IMR-90 (cell line): ENCODE data around the gene RNGTT. TPM values are rescaled to one million over a fixed set of nuclear protein-coding genes. Genes with fewer than 3 reads are reported as not detected.

Experiments
- ATAC-seq: fragments of 200-7000 bp; cut with Tn5 transposase; 2 replicates; pipeline ENCODE4 v1.9.1; 2020; ENCODE audit warnings: low read depth, mild to moderate bottlenecking, moderate library complexity
- BruUV-seq: library from RNA; stranded (reverse); fragments of 400-500 nt; replicated peaks from 2 replicates; lab custom pipeline; 2021; lab: Mats Ljungman, UMichigan
- CTCF ChIA-PET: fragments of 300-600 bp; formaldehyde crosslinking; extraction: SDS; loops from one replicate; lab custom pipeline; 2021; ENCODE audit warnings: antibody characterized with exemption; lab: Yijun Ruan, JAX
- POLR2A ChIA-PET: fragments of 300-600 bp; sonication (Branson Sonifier 250); formaldehyde crosslinking; loops from one replicate; lab custom pipeline; 2022; ENCODE audit warnings: antibody characterized with exemption; ENCODE audit not compliant: unreplicated experiment; lab: Charles Lee
- DNase-seq: peaks from one replicate; pipeline ENCODE4 v3.0.0; 2013
- H2AFZ ChIP-seq: replicated peaks from 2 replicates; pipeline ENCODE3; 2013; ENCODE audit warnings: low read length, mild to moderate bottlenecking; ENCODE audit not compliant: poor library complexity
- H2AK5ac ChIP-seq: 2 replicates; pipeline ENCODE4 v1.6.1; 2013; ENCODE audit warnings: low read depth, low read length, inconsistent platforms
- H2AK9ac ChIP-seq: replicated peaks from 2 replicates; pipeline ENCODE3; 2013; ENCODE audit warnings: mild to moderate bottlenecking, low read depth, low read length, moderate library complexity; ENCODE audit not compliant: poor library complexity
- H2BK120ac ChIP-seq: 2 replicates; pipeline ENCODE4 v1.6.1; 2013; ENCODE audit warnings: low read depth, low read length, inconsistent platforms
- H2BK15ac ChIP-seq: 3 replicates; pipeline ENCODE4 v1.6.1; 2013; ENCODE audit warnings: low read depth, low read length, inconsistent platforms
- H2BK20ac ChIP-seq: 2 replicates; pipeline ENCODE4 v1.6.1; 2013; ENCODE audit warnings: low read depth, mild to moderate bottlenecking, inconsistent platforms, low read length, moderate library complexity
- H2BK5ac ChIP-seq: 2 replicates; pipeline ENCODE4 v1.6.1; 2013; ENCODE audit warnings: mild to moderate bottlenecking, low read depth, low read length, inconsistent platforms; ENCODE audit not compliant: poor library complexity, severe bottlenecking
- H3K14ac ChIP-seq: replicated peaks from 2 replicates; pipeline ENCODE4 v1.6.1; 2013; ENCODE audit warnings: low read depth, low read length, inconsistent platforms
- H3K18ac ChIP-seq: 2 replicates; pipeline ENCODE4 v1.6.1; 2013; ENCODE audit warnings: low read depth, low read length, control low read depth
- H3K23ac ChIP-seq: 2 replicates; pipeline ENCODE4 v1.6.1; 2013; ENCODE audit warnings: low read depth, low read length, inconsistent platforms
- H3K27ac ChIP-seq: 2 replicates; pipeline ENCODE4 v1.5.1; 2013; ENCODE audit warnings: mild to moderate bottlenecking, control low read depth, low read length; ENCODE audit not compliant: insufficient read depth
- H3K27me3 ChIP-seq: 2 replicates; pipeline ENCODE4 v1.6.1; 2013; ENCODE audit warnings: low read length; ENCODE audit not compliant: control insufficient read depth, insufficient read depth
- H3K36me3 ChIP-seq: 2 replicates; pipeline ENCODE4 v1.6.1; 2013; ENCODE audit warnings: low read length, mixed read lengths; ENCODE audit not compliant: control insufficient read depth, insufficient read depth
- H3K4ac ChIP-seq: 2 replicates; pipeline ENCODE4 v1.6.1; 2013; ENCODE audit warnings: low read depth, low read length, inconsistent platforms
- H3K4me1 ChIP-seq: 2 replicates; pipeline ENCODE4 v1.6.1; 2013; ENCODE audit warnings: low read length, mixed read lengths; ENCODE audit not compliant: control insufficient read depth, insufficient read depth
- H3K4me2 ChIP-seq: 2 replicates; pipeline ENCODE4 v1.6.1; 2013; ENCODE audit warnings: low read depth, mild to moderate bottlenecking, control low read depth, low read length, moderate library complexity
- H3K4me3 ChIP-seq: 2 replicates; pipeline ENCODE4 v1.5.1; 2013; ENCODE audit warnings: low read depth, mild to moderate bottlenecking, control low read depth, low read length, moderate library complexity; ENCODE audit not compliant: insufficient read depth
- H3K56ac ChIP-seq: 2 replicates; pipeline ENCODE4 v1.6.1; 2013; ENCODE audit warnings: low read length, inconsistent platforms; ENCODE audit not compliant: insufficient read depth; ENCODE audit errors: extremely low read depth
- H3K79me1 ChIP-seq, 2 experiments: 2 replicates each; pipeline ENCODE4 v1.6.1; 2013; ENCODE audit warnings: low read length in 2 of 2, inconsistent platforms in 1 of 2, low read depth in 1 of 2
- H3K9ac ChIP-seq: 2 replicates; pipeline ENCODE4 v1.6.1; 2013; ENCODE audit warnings: low read depth, low read length, control low read depth
- H3K9me1 ChIP-seq: 2 replicates; pipeline ENCODE4 v1.6.1; 2013; ENCODE audit warnings: low read length, inconsistent platforms; ENCODE audit not compliant: insufficient read depth
- H3K9me3 ChIP-seq: 2 replicates; pipeline ENCODE4 v1.6.1; 2013; ENCODE audit warnings: low read length; ENCODE audit not compliant: control insufficient read depth, insufficient read depth
- H4K20me1 ChIP-seq: 2 replicates; pipeline ENCODE4 v1.6.1; 2013; ENCODE audit warnings: low read length, inconsistent platforms; ENCODE audit not compliant: insufficient read depth
- H4K5ac ChIP-seq: 2 replicates; pipeline ENCODE4 v1.6.1; 2013; ENCODE audit warnings: mild to moderate bottlenecking, low read depth, low read length, control low read depth
- H4K8ac ChIP-seq, 2 experiments: 2 replicates each; pipeline ENCODE4 v1.6.1; 2013; ENCODE audit warnings: low read depth in 2 of 2, low read length in 2 of 2, control low read depth in 1 of 2, inconsistent platforms in 1 of 2
- H4K91ac ChIP-seq: 2 replicates; pipeline ENCODE4 v1.6.1; 2013; ENCODE audit warnings: low read depth, low read length, inconsistent platforms; ENCODE audit not compliant: insufficient read depth
- BHLHE40 ChIP-seq: fragments of 150-350 bp; IDR thresholded peaks from 2 replicates; pipeline ENCODE4 v1.6.1; 2016; ENCODE audit warnings: mild to moderate bottlenecking, low read depth, low read length
- CEBPB ChIP-seq: IDR thresholded peaks from 2 replicates; pipeline ENCODE4 v1.6.1; 2012; ENCODE audit warnings: low read depth, low read length, improper control_type of control experiment
- CHD1 ChIP-seq: IDR thresholded peaks from 2 replicates; pipeline ENCODE4 v1.6.1; 2012; ENCODE audit warnings: low read depth, low read length, improper control_type of control experiment
- CTCF ChIP-seq: conservative IDR thresholded peaks from 2 replicates; pipeline ENCODE4 v1.5.1; 2012; ENCODE audit warnings: mild to moderate bottlenecking, low read depth, low read length, improper control_type of control experiment
- ELK1 ChIP-seq: fragments of 150-350 bp; IDR thresholded peaks from 2 replicates; pipeline ENCODE4 v1.6.1; 2016; ENCODE audit warnings: low read depth, mild to moderate bottlenecking, low read length, moderate library complexity, borderline replicate concordance
- FOS ChIP-seq: fragments of 150-350 bp; IDR thresholded peaks from 2 replicates; pipeline ENCODE4 v1.6.1; 2016; ENCODE audit warnings: low read depth, low read length
- MAFK ChIP-seq: IDR thresholded peaks from 2 replicates; pipeline ENCODE4 v1.6.1; 2012; ENCODE audit warnings: low read depth, low read length, improper control_type of control experiment
- MAZ ChIP-seq: IDR thresholded peaks from 2 replicates; pipeline ENCODE4 v1.6.1; 2012; ENCODE audit warnings: low read depth, mild to moderate bottlenecking, low read length, improper control_type of control experiment, moderate library complexity, borderline replicate concordance
- MXI1 ChIP-seq: IDR thresholded peaks from 2 replicates; pipeline ENCODE4 v1.6.1; 2012; ENCODE audit warnings: low read depth, mild to moderate bottlenecking, low read length, moderate library complexity, borderline replicate concordance
- NFE2L2 ChIP-seq: fragments of 150-350 bp; IDR thresholded peaks from 2 replicates; pipeline ENCODE4 v1.6.1; 2016; ENCODE audit warnings: low read depth, mild to moderate bottlenecking, low read length
- POLR2A ChIP-seq: IDR thresholded peaks from 2 replicates; pipeline ENCODE4 v1.6.1; 2012; ENCODE audit warnings: mild to moderate bottlenecking, low read depth, low read length
- RAD21 ChIP-seq: IDR thresholded peaks from 2 replicates; pipeline ENCODE4 v1.6.1; 2012; ENCODE audit warnings: low read length, improper control_type of control experiment
- RCOR1 ChIP-seq: IDR thresholded peaks from 2 replicates; pipeline ENCODE4 v1.6.1; 2012; ENCODE audit warnings: mild to moderate bottlenecking, low read length, improper control_type of control experiment; ENCODE audit not compliant: insufficient replicate concordance
- RFX5 ChIP-seq: IDR thresholded peaks from 2 replicates; pipeline ENCODE4 v1.8.0; 2012; ENCODE audit warnings: low read depth, mild to moderate bottlenecking, low read length, moderate library complexity
- SMC3 ChIP-seq: fragments of 150-350 bp; IDR thresholded peaks from 2 replicates; pipeline ENCODE4 v1.6.1; 2016; ENCODE audit warnings: low read depth, mild to moderate bottlenecking, antibody characterized with exemption, low read length, moderate library complexity
- USF2 ChIP-seq: fragments of 150-350 bp; IDR thresholded peaks from 2 replicates; pipeline ENCODE4 v1.6.1; 2017; ENCODE audit warnings: mild to moderate bottlenecking, antibody characterized with exemption, low read length, low read depth
- WGBS, 2 experiments: methylation state at CpG; one replicate each; pipeline versions ENCODE4 v1.1.5 to v1.1.7; 2013; ENCODE audit warnings: missing lambda C conversion rate in 2 of 2; ENCODE audit not compliant: insufficient read length in 1 of 2; ENCODE audit errors: extremely low coverage in 2 of 2; 5-methylcytosine and 5-hydroxymethylcytosine counted together
- dilution Hi-C: fragments of 300-500 bp; cut with HindIII; formaldehyde crosslinking; loops from one replicate; pipeline ENCODE4 v1.14.3; 2018; ENCODE audit warnings: low sequenced_read_pairs; ENCODE audit not compliant: unreplicated experiment
- in situ Hi-C: fragments of 300-500 bp; cut with MboI; formaldehyde crosslinking; loops from 3 replicates; pipeline ENCODE4 v1.14.3; 2019; ENCODE audit warnings: low sequenced_read_pairs, inconsistent platforms, mixed read lengths
- intact Hi-C: fragments of 100-400 bp; cut with micrococcal nuclease; formaldehyde crosslinking; loops from 2 replicates; pipeline ENCODE4 v1.10.0; 2022
- polyA plus RNA-seq, 3 experiments: library from polyadenylated mRNA; depleted of rRNA; stranded (reverse); fragments of >200 nt; gene quantifications; 2 replicates each; pipeline ENCODE4 v1.2.3, GENCODE V29; 2012; ENCODE audit warnings: low replicate concordance in 1 of 3
- total RNA-seq: library from RNA; depleted of rRNA; stranded (reverse); fragments of >200 nt; gene quantifications from 2 replicates; pipeline ENCODE4 v1.2.3, GENCODE V29; 2012

The RNGTT gene
- total and polyA plus RNA-seq, 2 of the 4 experiments (the other 2 are of a cell fraction) = 5.4 to 21.7 TPM

- H3K9me1 ChIP-seq = no peaks in the 10 kb centered on the region
- in situ Hi-C loops = no loop called here
- H4K8ac ChIP-seq = no peak overlapping the region
- H3K56ac ChIP-seq = no peak overlapping the region
- no peak overlapping the region for H2AK5ac ChIP-seq
- H3K36me3 ChIP-seq = no peaks in the 10 kb centered on the region
- H3K27ac ChIP-seq = no peak overlapping the region
- H3K4me1 ChIP-seq = no peaks in the 10 kb centered on the region
- H2BK15ac ChIP-seq = no peak overlapping the region
- H4K91ac ChIP-seq = no peak overlapping the region
- H4K20me1 ChIP-seq = no peaks in the 10 kb centered on the region
- no peak overlapping the region for H3K14ac ChIP-seq
- H3K4me3 ChIP-seq = no peak overlapping the region
- H3K9me3 ChIP-seq = no peaks in the 10 kb centered on the region
- POLR2A ChIA-PET = no interaction called here
- no peak overlapping the region for H2BK120ac ChIP-seq
- intact Hi-C loops = no loop called here
- no peak overlapping the region for H2BK5ac ChIP-seq
- TF ChIP-seq CEBPB = no peak
- TF ChIP-seq FOS = no peak
- no peak for TF ChIP-seq MAZ
- no peak for TF ChIP-seq SMC3
- no peak for TF ChIP-seq RAD21
- TF ChIP-seq POLR2A = no peak
- no peak for TF ChIP-seq RFX5
- TF ChIP-seq ELK1 = no peak
- no peak for TF ChIP-seq CHD1
- TF ChIP-seq RCOR1 = no peak
- no peak for TF ChIP-seq USF2
- no peak for TF ChIP-seq MAFK
- no peak for TF ChIP-seq MXI1
- TF ChIP-seq CTCF = no peak
- TF ChIP-seq NFE2L2 = no peak
- TF ChIP-seq BHLHE40 = no peak
- no TSS peak for BruUV-seq
- no peak for DNase-seq
- H3K79me1 ChIP-seq = no peaks in the 10 kb centered on the region
- no peak overlapping the region for H2BK20ac ChIP-seq
- H3K23ac ChIP-seq = no peak overlapping the region
- H3K4me2 ChIP-seq = no peak overlapping the region
- 66% methylated on average over 5 of the region's 23 CpGs; no CpG with 5 or more reads in 1 of the 2 experiments for WGBS, 2 experiments
- no peak overlapping the region for H2AFZ ChIP-seq
- ATAC-seq = no peak
- no peak overlapping the region for H2AK9ac ChIP-seq
- CTCF ChIA-PET = no interaction called here
- H3K27me3 ChIP-seq = peaks cover 18% of the 10 kb centered on the region
- H3K9ac ChIP-seq = no peak overlapping the region
- no peak overlapping the region for H3K18ac ChIP-seq
- dilution Hi-C loops = no loop called here
- no peak overlapping the region for H3K4ac ChIP-seq
- no peak overlapping the region for H4K5ac ChIP-seq
Observed at GRCh38 chr6:88586371-88587149, 376.9 kb downstream of the RNGTT start.
